Measurements from ENCODE around the gene PDE6B.
"Not testable (repeated sequence)": the region's sequence is repeated elsewhere in the genome, so short reads cannot be mapped to it uniquely, and the experiment has no call there.

PDE6B gene

GRCh38 chr4:632196-632790, 6.9 kb downstream of the PDE6B start:
- DNase-seq (ENCODE audit: low spot score), result no peak
- ChIA-PET POLR2A (ENCODE audit: low non-redundant PET) (no interaction called here), CTCF (no interaction called here)
- no peak overlapping the region for H3K27ac ChIP-seq
- TF ChIP-seq, protein P1, sequence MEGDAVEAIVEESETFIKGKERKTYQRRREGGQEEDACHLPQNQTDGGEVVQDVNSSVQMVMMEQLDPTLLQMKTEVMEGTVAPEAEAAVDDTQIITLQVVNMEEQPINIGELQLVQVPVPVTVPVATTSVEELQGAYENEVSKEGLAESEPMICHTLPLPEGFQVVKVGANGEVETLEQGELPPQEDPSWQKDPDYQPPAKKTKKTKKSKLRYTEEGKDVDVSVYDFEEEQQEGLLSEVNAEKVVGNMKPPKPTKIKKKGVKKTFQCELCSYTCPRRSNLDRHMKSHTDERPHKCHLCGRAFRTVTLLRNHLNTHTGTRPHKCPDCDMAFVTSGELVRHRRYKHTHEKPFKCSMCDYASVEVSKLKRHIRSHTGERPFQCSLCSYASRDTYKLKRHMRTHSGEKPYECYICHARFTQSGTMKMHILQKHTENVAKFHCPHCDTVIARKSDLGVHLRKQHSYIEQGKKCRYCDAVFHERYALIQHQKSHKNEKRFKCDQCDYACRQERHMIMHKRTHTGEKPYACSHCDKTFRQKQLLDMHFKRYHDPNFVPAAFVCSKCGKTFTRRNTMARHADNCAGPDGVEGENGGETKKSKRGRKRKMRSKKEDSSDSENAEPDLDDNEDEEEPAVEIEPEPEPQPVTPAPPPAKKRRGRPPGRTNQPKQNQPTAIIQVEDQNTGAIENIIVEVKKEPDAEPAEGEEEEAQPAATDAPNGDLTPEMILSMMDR (conservative IDR thresholded peaks at IDR 0.05; ENCODE audit: low read depth), result no peak

- ChIA-PET CTCF (no interaction called here), POLR2A (ENCODE audit: low non-redundant PET) (no interaction called here)
- no peak for DNase-seq (ENCODE audit: low spot score)
- TF ChIP-seq, protein P1 (conservative IDR thresholded peaks at IDR 0.05; ENCODE audit: low read depth), result no peak
- no peak overlapping the region for H3K27ac ChIP-seq
Measured at GRCh38 chr4:632926-633325, 7.6 kb downstream of the PDE6B start.

- no peak overlapping the region for H3K27ac ChIP-seq
- TF ChIP-seq, protein P1 (conservative IDR thresholded peaks at IDR 0.05; ENCODE audit: low read depth), result no peak
- DNase-seq (ENCODE audit: low spot score), result no peak
- ChIA-PET CTCF (no interaction called here), POLR2A (ENCODE audit: low non-redundant PET) (no interaction called here)
Measured at GRCh38 chr4:633406-633805, 8.0 kb downstream of the PDE6B start.

DNA sequence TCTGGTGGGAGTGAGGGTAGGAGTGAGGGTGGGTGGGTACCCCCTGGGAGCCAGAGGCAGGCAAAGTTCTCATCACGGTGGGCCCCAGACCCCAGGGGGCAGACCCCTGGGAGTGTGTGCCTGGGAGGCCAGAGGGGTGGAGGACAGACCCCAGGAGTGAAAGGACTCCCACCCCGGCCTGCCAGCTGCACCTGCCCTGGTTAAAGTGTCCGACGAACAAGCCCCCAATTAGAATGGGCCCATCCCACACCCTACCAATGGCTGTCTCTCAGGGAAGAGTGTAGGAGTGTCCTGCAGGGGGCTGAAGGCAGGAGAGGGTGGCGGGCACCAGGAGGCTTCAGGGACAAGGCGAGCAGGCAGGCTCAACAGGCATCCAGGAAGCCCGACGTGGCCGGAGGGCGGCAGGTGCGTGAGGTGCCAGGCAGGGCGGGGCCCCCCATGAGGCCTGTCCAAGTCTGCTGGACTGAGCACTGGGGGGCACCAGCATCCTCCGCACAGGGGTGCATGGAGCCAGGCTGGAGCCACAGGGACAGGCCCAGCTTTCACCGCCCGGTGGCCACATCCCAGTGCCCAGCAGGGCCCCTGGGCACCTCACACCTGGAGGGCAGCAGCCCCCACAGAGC, 8.7 kb downstream of the PDE6B start:
- H3K27ac ChIP-seq, result no peak overlapping the region
- DNase-seq (ENCODE audit: low spot score), result no peak
- TF ChIP-seq, protein P1 (conservative IDR thresholded peaks at IDR 0.05; ENCODE audit: low read depth), result no peak
- ChIA-PET CTCF (no interaction called here), POLR2A (ENCODE audit: low non-redundant PET) (no interaction called here)

DNA sequence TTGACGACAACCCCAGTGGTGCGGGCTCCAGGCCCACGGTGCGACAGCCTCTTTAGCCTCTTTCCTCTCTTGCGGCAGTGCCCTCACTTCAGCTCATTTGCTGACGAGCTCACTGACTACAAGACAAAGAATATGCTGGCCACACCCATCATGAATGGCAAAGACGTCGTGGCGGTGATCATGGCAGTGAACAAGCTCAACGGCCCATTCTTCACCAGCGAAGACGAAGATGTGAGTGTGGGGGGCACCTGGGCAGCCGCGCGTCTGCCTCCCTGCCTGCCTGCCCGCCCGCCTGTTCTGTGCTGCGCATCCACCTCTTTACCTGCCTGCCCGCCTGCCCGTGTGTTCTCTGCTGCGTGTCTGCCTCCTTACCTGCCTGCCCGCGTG, 9.2 kb downstream of the PDE6B start:
- CTCF ChIA-PET, result no interaction called here
- DNase-seq (ENCODE audit: low spot score), result no peak
- POLR2A ChIA-PET (ENCODE audit: low non-redundant PET), result no interaction called here
- TF ChIP-seq, protein P1 (conservative IDR thresholded peaks at IDR 0.05; ENCODE audit: low read depth), result no peak
- no peak overlapping the region for H3K27ac ChIP-seq

DNA sequence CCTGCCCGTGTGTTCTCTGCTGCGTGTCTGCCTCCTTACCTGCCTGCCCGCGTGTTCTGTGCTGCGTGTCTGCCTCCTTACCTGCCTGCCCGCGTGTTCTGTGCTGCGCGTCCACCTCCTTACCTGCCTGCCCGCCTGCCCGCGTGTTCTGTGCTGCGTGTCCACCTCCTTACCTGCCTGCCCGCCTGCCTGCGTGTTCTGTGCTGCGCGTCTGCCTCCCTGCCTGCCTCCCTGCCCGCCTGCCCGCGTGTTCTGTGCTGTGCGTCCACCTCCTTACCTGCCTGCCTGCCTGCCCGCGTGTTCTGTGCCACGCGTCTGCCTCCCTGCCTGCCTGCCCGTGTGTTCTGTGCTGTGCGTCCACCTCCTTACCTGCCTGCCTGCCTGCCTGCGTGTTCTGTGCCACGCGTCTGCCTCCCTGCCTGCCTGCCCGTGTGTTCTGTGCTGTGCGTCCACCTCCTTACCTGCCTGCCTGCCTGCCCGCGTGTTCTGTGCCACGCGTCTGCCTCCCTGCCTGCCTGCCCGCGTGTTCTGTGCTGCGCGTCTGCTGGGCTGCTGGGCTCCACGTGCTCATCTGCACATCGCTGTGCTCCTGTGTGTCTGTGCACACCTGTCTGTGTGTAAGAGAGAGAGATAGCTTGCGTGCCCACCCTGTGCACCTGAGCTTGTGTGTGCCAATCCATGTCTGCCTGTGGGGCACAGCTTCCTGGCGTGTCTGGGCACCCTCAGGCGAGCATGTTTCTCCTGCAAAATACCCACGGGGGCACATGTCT, 9.9 kb downstream of the PDE6B start:
- CTCF ChIA-PET; DNase-seq (ENCODE audit: low spot score); POLR2A ChIA-PET (ENCODE audit: low non-redundant PET); H3K27ac ChIP-seq: not testable (repeated sequence)
